ENCODE data around the gene ZNF680.

DNA sequence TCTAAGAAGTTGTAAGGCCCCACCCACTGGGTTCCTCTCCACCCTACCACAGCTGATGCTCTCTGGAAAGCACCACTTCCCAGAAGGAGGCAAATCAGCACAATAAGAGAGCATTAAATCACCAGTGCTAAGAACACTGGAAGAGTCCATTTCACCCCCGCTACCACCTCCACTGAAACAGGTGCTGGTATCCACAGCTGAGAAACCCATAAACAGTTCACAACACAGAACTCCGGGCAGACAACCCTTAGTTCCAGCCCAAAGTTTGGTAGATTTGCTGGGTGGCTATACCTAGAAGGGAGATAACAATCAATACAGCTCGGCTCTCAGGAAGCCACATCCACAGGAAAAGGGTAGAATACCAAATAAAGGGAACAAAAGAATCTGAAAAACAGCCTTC lies 34.1 kb downstream of the ZNF680 start:
- no peak for TF ChIP-seq POLR2A (IDR thresholded peaks at IDR 0.05)
- TF ChIP-seq CTCF (IDR thresholded peaks at IDR 0.05), result no peak

Measured in body of pancreas (tissue), 4 donors.